CD4-positive, CD25-positive, alpha-beta regulatory T cell (primary cell): Measurements from ENCODE around the gene CMIP. TPM values are rescaled to one million over a fixed set of nuclear protein-coding genes. Genes with fewer than 3 reads are reported as not detected.
A peak's percentile ranks its signal among the peaks of the same experiment; 100 is the strongest.

Source experiments
- ATAC-seq, 2 donors: fragments of 150-1000 bp; cut with Tn5 transposase; one replicate each; pipeline ENCODE4 v1.10.0; 2021; ENCODE audit warnings: low read depth in 2 of 2, moderate number of reproducible peaks in 2 of 2, moderate library complexity in 1 of 2
- DNase-seq, 3 donors: peaks; one replicate each; pipeline versions ENCODE4 v3.0.0 to v3.0.0-alpha.2; 2012 to 2022; ENCODE audit warnings: mixed read lengths in 1 of 3
- H3K27ac ChIP-seq: one replicate; pipeline ENCODE4 v1.7.0; 2013; ENCODE audit warnings: mild to moderate bottlenecking, low read length; ENCODE audit not compliant: insufficient read depth, poor library complexity, severe bottlenecking
- H3K27me3 ChIP-seq: one replicate; pipeline ENCODE4 v1.7.0; 2013; ENCODE audit warnings: low read length; ENCODE audit not compliant: control insufficient read depth, insufficient read depth
- H3K36me3 ChIP-seq: one replicate; pipeline ENCODE4 v1.7.0; 2013; ENCODE audit warnings: mild to moderate bottlenecking, low read length, moderate library complexity; ENCODE audit not compliant: control insufficient read depth, insufficient read depth
- H3K4me1 ChIP-seq: 2 replicates; pipeline ENCODE4 v1.7.0; 2013; ENCODE audit warnings: mild to moderate bottlenecking, low read length; ENCODE audit not compliant: insufficient read depth, control insufficient read depth, poor library complexity, severe bottlenecking
- H3K4me3 ChIP-seq: one replicate; pipeline ENCODE4 v1.7.0; 2013; ENCODE audit warnings: low read depth, mild to moderate bottlenecking, low read length, moderate library complexity
- H3K9me3 ChIP-seq, 2 experiments: 1 replicate in 1 of 2; 2 replicates in 1 of 2; pipeline ENCODE4 v1.7.0; 2013; ENCODE audit warnings: low read length in 2 of 2, mild to moderate bottlenecking in 1 of 2, moderate library complexity in 1 of 2; ENCODE audit not compliant: control insufficient read depth in 2 of 2
- H3K27ac Mint-ChIP-seq, 3 donors: one replicate each; pipeline ENCODE4 v1.8.0; 2020 to 2022; ENCODE audit warnings: mild to moderate bottlenecking in 3 of 3, mixed read lengths in 3 of 3, moderate library complexity in 2 of 3
- H3K27me3 Mint-ChIP-seq: one replicate; pipeline ENCODE4 v1.8.0; 2022; ENCODE audit warnings: mild to moderate bottlenecking, mixed read lengths
- H3K36me3 Mint-ChIP-seq: one replicate; pipeline ENCODE4 v1.8.0; 2020; ENCODE audit warnings: mixed read lengths
- H3K4me1 Mint-ChIP-seq, 4 donors: one replicate each; pipeline ENCODE4 v1.8.0; 2020 to 2022; ENCODE audit warnings: mixed read lengths in 4 of 4, mild to moderate bottlenecking in 1 of 4
- H3K4me3 Mint-ChIP-seq, 4 donors: one replicate each; pipeline ENCODE4 v1.8.0; 2020 to 2022; ENCODE audit warnings: mild to moderate bottlenecking in 4 of 4, mixed read lengths in 4 of 4, moderate library complexity in 3 of 4
- H3K9me3 Mint-ChIP-seq, 7 donors: one replicate each; pipeline ENCODE4 v1.8.0; 2020 to 2022; ENCODE audit warnings: mixed read lengths in 7 of 7, mild to moderate bottlenecking in 3 of 7, moderate library complexity in 2 of 7
- polyA plus RNA-seq, 4 donors: library from polyadenylated mRNA; unstranded; fragments of 300-500 nt; fragmentation: Illumina TruSeq; gene quantifications; one replicate each; pipeline ENCODE4 v1.2.3, GENCODE V29; 2021
- total RNA-seq: library from RNA; stranded (reverse); gene quantifications from one replicate; pipeline ENCODE4 v1.2.3, GENCODE V29; 2022

Gene CMIP
- total RNA-seq (49.7 TPM), polyA plus RNA-seq (under 1 TPM; 0.21 to 0.96 (median 0.76) TPM)

- Mint-ChIP-seq H3K27ac (peak within 1 kb of the TSS; percentile 77 to 97 (median 95)), H3K4me1 (peaks cover 0 to 49% (median 36%) of the 10 kb centered on the region in 4 donors), H3K27me3 (peaks cover 10% of the 10 kb centered on the region), H3K4me3 (peak within 1 kb of the TSS; percentile 87 to 98 (median 94)), H3K36me3 (no peaks in the 10 kb centered on the region), H3K9me3 (peaks cover 0 to 6% (median 0%) of the 10 kb centered on the region in 7 donors)
- DNase-seq = peak; percentile 74 to 76 (median 76)
- no peaks in the 10 kb centered on the region for H3K9me3 ChIP-seq
- H3K27me3 ChIP-seq = no peaks in the 10 kb centered on the region
- H3K36me3 ChIP-seq = no peaks in the 10 kb centered on the region
- peak within 1 kb of the TSS; percentile 66 for H3K27ac ChIP-seq
- peaks cover 49% of the 10 kb centered on the region for H3K4me1 ChIP-seq
- peak; percentile 72 to 77 for ATAC-seq
- H3K4me3 ChIP-seq = peak within 1 kb of the TSS; percentile 87
Observed at GRCh38 chr16:81444448-81445121, at the start of gene CMIP. TSS of gene CMIP (plus strand) at chr16:81444808.

GRCh38 chr16:81394966-81395655 lies 49.5 kb upstream of the CMIP start:
- no peak for DNase-seq
- Mint-ChIP-seq H3K27ac (no peak overlapping the region), H3K4me3 (no peak overlapping the region), H3K36me3 (peaks cover 16% of the 10 kb centered on the region), H3K9me3 (no peaks in the 10 kb centered on the region), H3K27me3 (no peaks in the 10 kb centered on the region), H3K4me1 (no peaks in the 10 kb centered on the region)
- Histone ChIP-seq H3K4me1 (no peaks in the 10 kb centered on the region), H3K36me3 (no peaks in the 10 kb centered on the region), H3K4me3 (no peak overlapping the region), H3K27me3 (no peaks in the 10 kb centered on the region), H3K9me3 (no peaks in the 10 kb centered on the region), H3K27ac (no peak overlapping the region)
- ATAC-seq = no peak

GRCh38 chr16:81397058-81397878 lies 47.3 kb upstream of the CMIP start:
- no peak overlapping the region for H3K27ac Mint-ChIP-seq
- H3K9me3 ChIP-seq = no peaks in the 10 kb centered on the region
- H3K4me1 Mint-ChIP-seq = no peaks in the 10 kb centered on the region
- no peaks in the 10 kb centered on the region for H3K9me3 Mint-ChIP-seq
- H3K4me3 ChIP-seq = no peak overlapping the region
- H3K4me1 ChIP-seq = no peaks in the 10 kb centered on the region
- H3K36me3 Mint-ChIP-seq = peaks cover 4% of the 10 kb centered on the region
- H3K27me3 ChIP-seq = no peaks in the 10 kb centered on the region
- peaks cover 4% of the 10 kb centered on the region for H3K27me3 Mint-ChIP-seq
- DNase-seq = no peak
- H3K27ac ChIP-seq = no peak overlapping the region
- H3K36me3 ChIP-seq = no peaks in the 10 kb centered on the region
- ATAC-seq = no peak
- H3K4me3 Mint-ChIP-seq = no peak overlapping the region

- no peak for ATAC-seq
- H3K27ac Mint-ChIP-seq = no peak overlapping the region
- no peaks in the 10 kb centered on the region for H3K36me3 ChIP-seq
Observed at GRCh38 chr16:81397879-81398520, 46.6 kb upstream of the CMIP start.

GRCh38 chr16:81399909-81400308 lies 44.7 kb upstream of the CMIP start:
- H3K4me1 Mint-ChIP-seq = peaks cover 0 to 6% (median 0%) of the 10 kb centered on the region in 4 donors
- no peak overlapping the region for H3K27ac Mint-ChIP-seq
- Histone ChIP-seq H3K36me3 (no peaks in the 10 kb centered on the region), H3K27ac (no peak overlapping the region), H3K4me3 (no peak overlapping the region), H3K27me3 (no peaks in the 10 kb centered on the region), H3K4me1 (peaks cover 7% of the 10 kb centered on the region), H3K9me3 (no peaks in the 10 kb centered on the region)
- no peak overlapping the region for H3K4me3 Mint-ChIP-seq
- ATAC-seq = no peak
- no peaks in the 10 kb centered on the region for H3K36me3 Mint-ChIP-seq
- DNase-seq = no peak
- H3K27me3 Mint-ChIP-seq = peaks cover 8% of the 10 kb centered on the region
- no peaks in the 10 kb centered on the region for H3K9me3 Mint-ChIP-seq

More at GRCh38 chr16:81397879-81398520, 46.6 kb upstream of the CMIP start:
- Histone ChIP-seq H3K4me3 (no peak overlapping the region), H3K27ac (no peak overlapping the region), H3K9me3 (no peaks in the 10 kb centered on the region), H3K27me3 (no peaks in the 10 kb centered on the region), H3K4me1 (no peaks in the 10 kb centered on the region)
- no peak for DNase-seq
- H3K4me1 Mint-ChIP-seq = no peaks in the 10 kb centered on the region
- H3K36me3 Mint-ChIP-seq = peaks cover 4% of the 10 kb centered on the region
- H3K27me3 Mint-ChIP-seq = peaks cover 4% of the 10 kb centered on the region
- no peak overlapping the region for H3K4me3 Mint-ChIP-seq
- no peaks in the 10 kb centered on the region for H3K9me3 Mint-ChIP-seq

- Mint-ChIP-seq H3K27ac (no peak overlapping the region), H3K9me3 (no peaks in the 10 kb centered on the region), H3K4me1 (peaks cover 0 to 8% (median 0%) of the 10 kb centered on the region in 4 donors), H3K27me3 (peaks cover 8% of the 10 kb centered on the region), H3K4me3 (no peak overlapping the region), H3K36me3 (no peaks in the 10 kb centered on the region)
- no peaks in the 10 kb centered on the region for H3K36me3 ChIP-seq
- H3K4me1 ChIP-seq = peaks cover 7% of the 10 kb centered on the region
- ATAC-seq = no peak
- no peak overlapping the region for H3K4me3 ChIP-seq
- H3K27ac ChIP-seq = no peak overlapping the region
- no peaks in the 10 kb centered on the region for H3K9me3 ChIP-seq
- no peak for DNase-seq
- H3K27me3 ChIP-seq = no peaks in the 10 kb centered on the region
Observed at GRCh38 chr16:81401035-81401950, 43.3 kb upstream of the CMIP start.
